HG03565 (cell line): Measurements from ENCODE around the gene RTL10.
"Not testable (repeated sequence)": the region's sequence is repeated elsewhere in the genome, so short reads cannot be mapped to it uniquely, and the experiment has no call there.

Source experiments
- ATAC-seq: cut with Tn5 transposase; IDR thresholded peaks from one replicate; pipeline ENCODE4 v1.9.1; 2021; ENCODE audit warnings: mild to moderate bottlenecking, moderate library complexity; ENCODE audit not compliant: unreplicated experiment

RTL10 gene

GRCh38 chr22:19846620-19847344 lies 7.9 kb downstream of the RTL10 start:
- ATAC-seq = no peak

GRCh38 chr22:19845054-19845722 lies 9.5 kb downstream of the RTL10 start:
- no peak for ATAC-seq

GRCh38 chr22:19844377-19845053 lies 10.2 kb downstream of the RTL10 start:
- no peak for ATAC-seq

- ATAC-seq = no peak
Observed at GRCh38 chr22:19843857-19844376, 10.8 kb downstream of the RTL10 start.

GRCh38 chr22:19843107-19843856 lies 11.4 kb downstream of the RTL10 start:
- no peak for ATAC-seq

GRCh38 chr22:19842393-19843106 lies 12.1 kb downstream of the RTL10 start:
- ATAC-seq = no peak

- ATAC-seq = no peak
Observed at GRCh38 chr22:19841641-19842392, 12.9 kb downstream of the RTL10 start.

GRCh38 chr22:19840955-19841640 lies 13.6 kb downstream of the RTL10 start:
- no peak for ATAC-seq

- no peak for ATAC-seq
Observed at GRCh38 chr22:19840059-19840458, 14.6 kb downstream of the RTL10 start.

- no peak for ATAC-seq
Observed at GRCh38 chr22:19837915-19838314, 16.8 kb downstream of the RTL10 start.

GRCh38 chr22:19836512-19836911 lies 18.2 kb downstream of the RTL10 start:
- ATAC-seq = no peak

- ATAC-seq = no peak
Observed at GRCh38 chr22:19834599-19834998, 20.1 kb downstream of the RTL10 start.

- not testable (repeated sequence) for ATAC-seq
Observed at GRCh38 chr22:19833327-19833726, 21.3 kb downstream of the RTL10 start.

- ATAC-seq = no peak
Observed at GRCh38 chr22:19832476-19833108, 22.1 kb downstream of the RTL10 start.

GRCh38 chr22:19831979-19832378 lies 22.7 kb downstream of the RTL10 start:
- not testable (repeated sequence) for ATAC-seq

GRCh38 chr22:19831016-19831415 lies 23.7 kb downstream of the RTL10 start:
- no peak for ATAC-seq

GRCh38 chr22:19828035-19828401 lies 26.7 kb downstream of the RTL10 start:
- ATAC-seq = no peak

- ATAC-seq = no peak
Observed at GRCh38 chr22:19827341-19828034, 27.2 kb downstream of the RTL10 start.
